ENCODE results near the gene CDCA4.

The CDCA4 gene

DNA sequence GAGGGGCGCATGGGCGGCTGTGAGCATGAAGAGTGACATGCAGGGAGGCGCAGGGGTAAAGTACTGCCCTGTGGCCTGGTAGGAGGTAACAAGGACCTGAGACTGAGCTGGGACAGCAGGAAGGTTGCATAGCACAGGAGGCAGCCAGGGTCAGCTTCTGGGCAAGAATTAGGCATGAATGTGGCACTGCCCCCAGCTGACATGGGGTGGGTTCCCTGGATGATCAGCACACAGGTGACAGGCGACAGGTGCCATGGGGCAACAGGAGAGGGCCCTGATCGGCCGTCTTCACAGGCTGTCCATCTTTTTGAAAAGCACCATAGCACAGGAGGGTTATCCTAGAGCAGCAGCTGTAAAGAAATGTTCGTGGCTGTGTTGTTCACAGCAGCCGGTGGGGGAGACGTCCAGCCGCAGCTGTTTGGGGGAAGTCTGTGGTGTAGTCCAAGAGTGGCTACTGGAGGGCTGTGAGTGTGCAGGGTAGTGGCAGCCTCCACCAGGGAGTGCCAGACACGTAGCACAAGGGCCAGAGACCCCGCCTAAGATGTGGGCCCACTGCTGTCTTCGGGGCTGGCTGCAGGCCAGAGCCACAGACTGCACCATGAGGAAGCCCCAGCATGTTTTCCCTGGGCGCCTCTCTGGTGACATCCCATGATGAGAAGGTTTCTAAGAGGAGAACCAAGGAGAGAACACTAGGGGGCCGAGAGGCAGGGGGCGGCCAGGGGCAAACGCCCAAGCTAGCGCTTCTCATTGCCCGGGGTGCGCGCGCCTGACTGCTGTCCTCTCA lies 26.9 kb downstream of the CDCA4 start:
- TF ChIP-seq, protein P1, sequence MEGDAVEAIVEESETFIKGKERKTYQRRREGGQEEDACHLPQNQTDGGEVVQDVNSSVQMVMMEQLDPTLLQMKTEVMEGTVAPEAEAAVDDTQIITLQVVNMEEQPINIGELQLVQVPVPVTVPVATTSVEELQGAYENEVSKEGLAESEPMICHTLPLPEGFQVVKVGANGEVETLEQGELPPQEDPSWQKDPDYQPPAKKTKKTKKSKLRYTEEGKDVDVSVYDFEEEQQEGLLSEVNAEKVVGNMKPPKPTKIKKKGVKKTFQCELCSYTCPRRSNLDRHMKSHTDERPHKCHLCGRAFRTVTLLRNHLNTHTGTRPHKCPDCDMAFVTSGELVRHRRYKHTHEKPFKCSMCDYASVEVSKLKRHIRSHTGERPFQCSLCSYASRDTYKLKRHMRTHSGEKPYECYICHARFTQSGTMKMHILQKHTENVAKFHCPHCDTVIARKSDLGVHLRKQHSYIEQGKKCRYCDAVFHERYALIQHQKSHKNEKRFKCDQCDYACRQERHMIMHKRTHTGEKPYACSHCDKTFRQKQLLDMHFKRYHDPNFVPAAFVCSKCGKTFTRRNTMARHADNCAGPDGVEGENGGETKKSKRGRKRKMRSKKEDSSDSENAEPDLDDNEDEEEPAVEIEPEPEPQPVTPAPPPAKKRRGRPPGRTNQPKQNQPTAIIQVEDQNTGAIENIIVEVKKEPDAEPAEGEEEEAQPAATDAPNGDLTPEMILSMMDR (IDR thresholded peaks at IDR 0.05; ENCODE audit: low read depth, low read length): no peak
- H3K4me3 ChIP-seq (ENCODE audit: low read depth, low read length): no peak overlapping the region
- peaks cover 5% of the 10 kb centered on the region for H3K9me3 ChIP-seq (ENCODE audit: severe bottlenecking)
- H3K27me3 ChIP-seq (ENCODE audit: insufficient read depth, low read depth, severe bottlenecking): no peaks in the 10 kb centered on the region
- peak overlapping the region; percentile 25 for H3K27ac ChIP-seq
- no peak for DNase-seq
- peaks cover 6% of the 10 kb centered on the region for H3K36me3 ChIP-seq

DNA sequence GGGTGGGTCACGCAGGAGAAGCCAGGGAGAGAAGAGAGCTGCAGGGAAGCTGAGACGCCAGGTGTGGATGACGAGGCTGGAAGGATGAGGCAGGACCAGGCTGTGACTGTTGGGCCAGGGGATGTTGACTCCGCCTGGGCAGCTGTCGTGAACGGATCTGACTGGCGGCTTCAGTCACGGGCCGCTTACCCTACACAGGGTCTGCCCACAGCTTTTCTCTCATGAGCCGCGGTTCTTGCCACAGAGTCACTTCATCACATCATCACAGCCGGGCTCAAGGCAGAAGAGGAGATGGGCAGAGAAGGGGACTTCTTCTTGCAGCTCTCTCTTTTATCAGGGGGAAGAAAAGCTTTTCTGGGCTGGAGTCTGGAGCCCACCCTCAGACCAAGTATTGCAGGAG lies 27.6 kb downstream of the CDCA4 start:
- TF ChIP-seq, protein P1 (IDR thresholded peaks at IDR 0.05; ENCODE audit: low read depth, low read length): no peak
- no peak overlapping the region for H3K4me3 ChIP-seq (ENCODE audit: low read depth, low read length)
- peak overlapping the region; percentile 25 for H3K27ac ChIP-seq
- H3K36me3 ChIP-seq: peaks cover 6% of the 10 kb centered on the region
- H3K9me3 ChIP-seq (ENCODE audit: severe bottlenecking): no peaks in the 10 kb centered on the region
- DNase-seq: peak; percentile 76
- H3K27me3 ChIP-seq (ENCODE audit: insufficient read depth, low read depth, severe bottlenecking): no peaks in the 10 kb centered on the region

DNA sequence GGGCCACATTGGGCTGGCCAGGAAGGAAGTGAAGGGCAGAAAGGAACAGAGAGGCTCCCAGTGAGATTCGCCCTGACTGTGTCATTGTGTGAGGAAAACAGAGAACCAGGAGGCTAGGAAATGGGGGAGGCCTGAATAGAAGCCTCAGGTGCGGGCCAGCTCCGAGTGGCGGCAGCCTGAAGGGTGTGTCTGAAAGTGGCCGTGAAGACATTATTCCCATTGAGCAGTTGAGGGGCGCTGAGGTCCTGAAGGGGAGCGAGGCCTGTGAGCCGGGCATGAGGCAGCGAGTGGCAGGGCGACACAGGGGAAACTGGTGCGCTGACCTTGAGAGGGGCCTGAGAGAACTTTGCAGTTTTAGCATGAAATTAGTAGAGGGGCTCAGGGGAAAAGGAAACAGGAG lies 28.4 kb downstream of the CDCA4 start:
- Histone ChIP-seq H3K4me3 (ENCODE audit: low read depth, low read length) (no peak overlapping the region), H3K36me3 (peaks cover 6% of the 10 kb centered on the region), H3K9me3 (ENCODE audit: severe bottlenecking) (no peaks in the 10 kb centered on the region), H3K27me3 (ENCODE audit: insufficient read depth, low read depth, severe bottlenecking) (no peaks in the 10 kb centered on the region), H3K27ac (peak overlapping the region; percentile 25)
- DNase-seq: no peak
- TF ChIP-seq, protein P1 (IDR thresholded peaks at IDR 0.05; ENCODE audit: low read depth, low read length): no peak

DNA sequence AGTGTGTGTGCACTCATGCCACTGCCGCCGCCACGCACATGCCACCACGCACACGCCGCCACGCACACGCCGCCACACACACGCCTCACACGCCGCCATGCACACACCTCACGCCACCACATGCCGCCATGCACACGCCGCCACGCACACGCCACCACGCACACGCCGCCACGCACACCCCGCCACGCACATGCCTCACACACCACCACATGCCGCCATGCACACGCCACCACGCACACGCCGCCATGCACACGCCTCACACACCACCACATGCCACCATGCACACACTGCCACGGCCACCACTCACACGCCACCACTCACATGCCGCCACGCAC lies 29.0 kb downstream of the CDCA4 start:
- TF ChIP-seq, protein P1 (IDR thresholded peaks at IDR 0.05; ENCODE audit: low read depth, low read length): no peak
- Histone ChIP-seq H3K27me3 (ENCODE audit: insufficient read depth, low read depth, severe bottlenecking) (no peaks in the 10 kb centered on the region), H3K27ac (no peak overlapping the region), H3K4me3 (ENCODE audit: low read depth, low read length) (no peak overlapping the region), H3K36me3 (peaks cover 6% of the 10 kb centered on the region), H3K9me3 (ENCODE audit: severe bottlenecking) (no peaks in the 10 kb centered on the region)
- DNase-seq: no peak

DNA sequence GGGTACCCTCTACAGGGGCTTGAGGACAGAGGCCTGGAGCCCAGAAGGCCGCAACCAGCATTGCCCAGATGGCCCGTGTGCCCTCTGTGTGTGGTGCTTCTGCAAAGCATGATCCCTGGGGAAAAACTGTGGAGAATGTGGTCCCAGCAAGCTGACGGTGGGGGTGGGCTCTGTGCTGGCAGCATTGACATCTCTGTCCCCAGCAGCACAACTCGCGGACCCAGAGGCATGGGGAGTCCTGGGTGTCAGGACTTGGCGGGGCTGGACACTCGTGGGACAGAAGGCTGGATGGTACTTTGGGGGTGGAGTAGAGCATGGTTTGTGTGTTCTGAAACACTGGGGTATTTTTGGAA lies 31.0 kb downstream of the CDCA4 start:
- Histone ChIP-seq H3K4me3 (ENCODE audit: low read depth, low read length) (no peak overlapping the region), H3K27ac (no peak overlapping the region), H3K27me3 (ENCODE audit: insufficient read depth, low read depth, severe bottlenecking) (no peaks in the 10 kb centered on the region), H3K9me3 (ENCODE audit: severe bottlenecking) (no peaks in the 10 kb centered on the region), H3K36me3 (peaks cover 6% of the 10 kb centered on the region)
- DNase-seq: no peak
- TF ChIP-seq, protein P1 (IDR thresholded peaks at IDR 0.05; ENCODE audit: low read depth, low read length): no peak

All from WERI-Rb-1 (cell line).